ENCODE data around the gene ODAD3.

- TF ChIP-seq CTCF (conservative IDR thresholded peaks at IDR 0.05) = no peak
- no peak for TF ChIP-seq ZFX (IDR thresholded peaks at IDR 0.05)
Measured at GRCh38 chr19:11423791-11424181, 11.1 kb downstream of the ODAD3 start.

All from C4-2B (cell line).